Activated CD8-positive, alpha-beta memory T cell treated with anti-CD3 and anti-CD28 coated beads, Interleukin-2, amount 50 U/mL, for 24 hours (primary cell): ENCODE data around the gene GREB1.

Experiments used
- DNase-seq: peaks from one replicate; pipeline ENCODE4 v3.0.0-alpha.2; 2020; ENCODE audit errors: extremely low read depth

Gene GREB1, protein sequence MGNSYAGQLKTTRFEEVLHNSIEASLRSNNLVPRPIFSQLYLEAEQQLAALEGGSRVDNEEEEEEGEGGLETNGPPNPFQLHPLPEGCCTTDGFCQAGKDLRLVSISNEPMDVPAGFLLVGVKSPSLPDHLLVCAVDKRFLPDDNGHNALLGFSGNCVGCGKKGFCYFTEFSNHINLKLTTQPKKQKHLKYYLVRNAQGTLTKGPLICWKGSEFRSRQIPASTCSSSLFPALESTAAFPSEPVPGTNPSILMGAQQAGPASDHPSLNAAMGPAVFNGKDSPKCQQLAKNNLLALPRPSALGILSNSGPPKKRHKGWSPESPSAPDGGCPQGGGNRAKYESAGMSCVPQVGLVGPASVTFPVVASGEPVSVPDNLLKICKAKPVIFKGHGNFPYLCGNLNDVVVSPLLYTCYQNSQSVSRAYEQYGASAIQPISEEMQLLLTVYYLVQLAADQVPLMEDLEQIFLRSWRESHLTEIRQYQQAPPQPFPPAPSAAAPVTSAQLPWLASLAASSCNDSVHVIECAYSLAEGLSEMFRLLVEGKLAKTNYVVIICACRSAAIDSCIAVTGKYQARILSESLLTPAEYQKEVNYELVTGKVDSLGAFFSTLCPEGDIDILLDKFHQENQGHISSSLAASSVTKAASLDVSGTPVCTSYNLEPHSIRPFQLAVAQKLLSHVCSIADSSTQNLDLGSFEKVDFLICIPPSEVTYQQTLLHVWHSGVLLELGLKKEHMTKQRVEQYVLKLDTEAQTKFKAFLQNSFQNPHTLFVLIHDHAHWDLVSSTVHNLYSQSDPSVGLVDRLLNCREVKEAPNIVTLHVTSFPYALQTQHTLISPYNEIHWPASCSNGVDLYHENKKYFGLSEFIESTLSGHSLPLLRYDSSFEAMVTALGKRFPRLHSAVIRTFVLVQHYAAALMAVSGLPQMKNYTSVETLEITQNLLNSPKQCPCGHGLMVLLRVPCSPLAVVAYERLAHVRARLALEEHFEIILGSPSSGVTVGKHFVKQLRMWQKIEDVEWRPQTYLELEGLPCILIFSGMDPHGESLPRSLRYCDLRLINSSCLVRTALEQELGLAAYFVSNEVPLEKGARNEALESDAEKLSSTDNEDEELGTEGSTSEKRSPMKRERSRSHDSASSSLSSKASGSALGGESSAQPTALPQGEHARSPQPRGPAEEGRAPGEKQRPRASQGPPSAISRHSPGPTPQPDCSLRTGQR (N-terminal part only)

GRCh38 chr2:11533278-11534070 lies at the start of gene GREB1:
GREB1 (plus strand) TSS chr2:11534045; CDS start chr2:11556615, 22,570 bp downstream.
- DNase-seq, result no peak

DNA sequence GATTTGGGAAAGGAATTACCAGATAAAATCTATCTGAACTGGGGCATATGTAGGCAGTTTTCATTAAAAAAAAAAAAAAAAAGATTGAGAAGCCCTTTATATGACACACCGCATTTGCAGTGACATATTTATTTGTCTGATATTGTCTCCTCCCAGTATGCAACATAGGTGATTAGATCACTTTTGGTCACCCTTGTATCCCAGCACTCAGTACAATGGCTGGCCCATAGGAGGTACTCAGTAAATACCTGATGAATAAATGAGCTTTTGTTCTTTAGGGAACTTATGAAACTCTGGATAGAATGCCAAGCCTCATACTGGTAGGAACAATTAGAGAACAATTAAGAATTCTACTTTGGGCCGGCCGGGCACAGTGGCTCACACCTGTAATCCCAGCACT lies 45.0 kb upstream of the GREB1 start:
- no peak for DNase-seq

DNA sequence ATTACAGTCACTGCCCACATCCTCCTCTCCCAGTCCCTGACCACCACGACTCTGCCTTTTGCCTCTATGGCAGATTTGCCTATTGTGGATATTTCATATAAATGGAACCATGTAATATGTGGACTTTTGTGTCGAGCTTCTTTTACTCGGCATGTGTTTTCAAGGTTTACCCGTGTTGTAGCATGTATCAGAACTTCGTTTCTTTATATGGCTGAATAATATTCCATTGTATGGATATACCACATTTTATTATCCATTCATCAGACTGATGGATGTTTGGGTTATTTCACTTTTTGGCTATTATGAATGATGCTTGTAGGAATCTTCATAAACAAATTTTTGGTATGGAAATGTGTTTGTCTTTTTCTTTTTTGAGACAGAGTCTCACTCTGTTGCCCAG lies 43.7 kb upstream of the GREB1 start:
- DNase-seq, result no peak

- no peak for DNase-seq
These were observed 42.4 kb upstream of the GREB1 start for GRCh38 chr2:11491348-11491933.

- no peak for DNase-seq
These were observed 41.6 kb upstream of the GREB1 start for GRCh38 chr2:11492244-11492643.

GRCh38 chr2:11492720-11493119 lies 41.1 kb upstream of the GREB1 start:
- DNase-seq, result no peak

- DNase-seq, result no peak
These were observed 40.6 kb upstream of the GREB1 start for GRCh38 chr2:11493282-11493681.

DNA sequence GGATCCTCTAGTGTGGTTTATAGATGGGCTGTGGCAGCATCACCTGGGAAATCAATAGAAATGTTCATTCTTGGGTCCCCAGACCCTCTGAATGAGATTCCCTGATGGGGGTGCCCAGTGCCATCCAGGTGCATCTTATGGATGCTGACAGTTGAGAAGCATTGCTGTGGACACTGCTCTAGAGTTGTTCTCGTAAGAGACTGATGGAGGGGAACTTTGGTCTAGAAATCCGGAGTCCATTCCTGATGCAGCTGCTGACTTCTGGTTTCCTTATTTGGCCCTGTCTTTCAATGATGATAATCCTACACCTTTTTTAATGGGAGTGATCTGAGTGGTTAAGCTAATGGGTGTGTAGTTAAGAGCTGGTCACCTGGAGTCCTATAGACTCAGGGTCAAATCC lies 39.5 kb upstream of the GREB1 start:
- no peak for DNase-seq

DNA sequence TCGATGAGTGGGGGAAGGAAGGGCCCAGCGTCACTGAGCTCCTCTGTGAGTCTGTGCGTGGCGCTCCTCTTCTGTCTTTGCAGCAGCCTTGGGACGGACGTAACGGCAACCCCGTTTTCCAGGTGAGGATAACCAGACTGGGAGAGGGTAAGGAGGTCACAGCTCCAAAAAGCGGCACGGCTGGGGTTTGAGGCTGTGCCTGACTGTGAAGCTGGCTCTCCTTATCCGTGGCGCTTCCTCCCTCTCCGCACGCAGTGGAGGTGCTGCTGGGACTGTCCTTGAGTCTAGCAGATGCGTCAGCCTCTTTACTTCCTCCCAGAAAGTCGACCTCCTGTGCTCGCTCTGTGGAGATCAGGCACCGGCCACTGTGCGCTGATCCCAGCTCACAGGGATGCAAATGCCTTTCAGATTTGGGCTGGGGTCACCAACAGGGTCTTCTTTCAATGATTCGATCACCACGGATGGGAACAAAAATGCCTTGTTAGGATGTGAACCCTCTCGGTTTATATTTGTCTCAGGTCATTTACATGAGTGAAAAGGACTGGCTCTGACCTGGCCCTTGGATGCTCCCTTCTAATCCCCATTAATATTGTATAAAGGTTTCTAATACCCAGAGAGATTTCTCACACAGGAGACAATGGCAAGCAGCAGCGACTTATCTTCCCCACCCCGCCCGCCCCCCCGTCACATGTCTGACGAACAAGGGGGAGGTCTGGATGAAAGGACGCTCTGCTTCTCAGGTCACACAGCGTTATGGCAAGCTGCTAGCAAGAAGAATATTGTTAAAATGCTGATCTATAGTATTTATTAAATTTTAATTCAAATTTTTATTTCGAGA lies 37.8 kb upstream of the GREB1 start:
- no peak for DNase-seq

- DNase-seq, result no peak
These were observed 35.3 kb upstream of the GREB1 start for GRCh38 chr2:11498543-11499034.

DNA sequence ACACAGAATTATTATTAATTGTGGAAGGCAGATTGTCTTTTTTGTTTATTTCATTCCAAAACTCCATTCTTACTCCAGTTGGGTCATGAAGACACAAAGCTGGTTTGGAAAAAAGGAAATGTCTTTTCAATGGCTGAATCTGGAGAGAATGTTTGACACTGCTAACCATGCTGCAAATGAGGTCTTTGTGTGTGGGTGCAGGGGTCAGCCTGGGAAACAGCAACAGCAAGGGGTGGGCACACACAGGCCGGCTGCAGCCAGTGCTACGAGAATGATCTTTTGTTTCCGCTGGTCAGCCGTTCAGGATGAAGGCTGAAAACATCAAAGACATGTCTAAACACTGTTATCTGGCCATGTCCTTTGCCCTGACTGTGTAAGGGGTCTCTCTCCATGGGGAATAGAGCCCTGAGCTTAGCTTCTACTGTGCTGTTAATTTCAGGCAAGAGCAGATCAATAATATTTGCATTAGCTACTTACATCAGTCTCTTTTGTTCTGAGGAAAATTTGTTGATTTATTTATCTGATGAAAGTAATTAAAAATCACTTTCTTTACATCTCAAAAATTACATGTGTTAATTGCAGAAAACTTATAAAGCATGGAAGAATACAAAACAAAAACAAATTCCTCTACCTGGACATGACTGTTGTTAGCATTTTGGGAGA lies 34.6 kb upstream of the GREB1 start:
- DNase-seq, result no peak

DNA sequence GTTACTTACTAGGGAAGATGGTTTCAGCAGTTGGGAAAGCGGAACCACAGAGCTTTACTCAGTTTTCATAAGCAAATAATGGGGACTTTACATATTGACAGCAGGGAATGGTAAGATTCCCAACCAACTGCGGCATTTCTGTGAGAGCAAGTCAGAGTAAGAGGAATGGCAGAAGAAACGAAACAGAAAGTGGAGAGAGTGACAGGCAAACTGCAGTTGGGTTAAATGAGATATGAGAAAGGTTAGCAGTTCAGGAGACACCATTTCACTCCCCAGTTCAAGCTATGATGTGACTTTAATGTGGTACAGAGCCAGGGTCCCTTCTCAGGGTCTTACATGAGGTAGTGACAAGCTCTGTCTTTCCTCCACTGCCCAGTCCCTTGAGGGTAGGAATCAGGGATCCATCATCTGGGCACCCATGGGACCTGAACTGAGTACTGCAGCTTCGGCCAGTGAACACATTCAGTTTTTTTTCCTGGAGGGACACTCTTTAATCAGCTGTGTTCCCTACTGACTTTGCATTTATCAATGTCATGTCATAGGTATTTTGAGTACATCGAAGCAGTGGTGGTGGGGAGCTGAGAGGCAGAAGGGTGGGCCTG lies 33.0 kb upstream of the GREB1 start:
- DNase-seq, result no peak

GRCh38 chr2:11502740-11503292 lies 31.0 kb upstream of the GREB1 start:
- DNase-seq, result no peak

GRCh38 chr2:11503354-11503927 lies 30.4 kb upstream of the GREB1 start:
- DNase-seq, result no peak

DNA sequence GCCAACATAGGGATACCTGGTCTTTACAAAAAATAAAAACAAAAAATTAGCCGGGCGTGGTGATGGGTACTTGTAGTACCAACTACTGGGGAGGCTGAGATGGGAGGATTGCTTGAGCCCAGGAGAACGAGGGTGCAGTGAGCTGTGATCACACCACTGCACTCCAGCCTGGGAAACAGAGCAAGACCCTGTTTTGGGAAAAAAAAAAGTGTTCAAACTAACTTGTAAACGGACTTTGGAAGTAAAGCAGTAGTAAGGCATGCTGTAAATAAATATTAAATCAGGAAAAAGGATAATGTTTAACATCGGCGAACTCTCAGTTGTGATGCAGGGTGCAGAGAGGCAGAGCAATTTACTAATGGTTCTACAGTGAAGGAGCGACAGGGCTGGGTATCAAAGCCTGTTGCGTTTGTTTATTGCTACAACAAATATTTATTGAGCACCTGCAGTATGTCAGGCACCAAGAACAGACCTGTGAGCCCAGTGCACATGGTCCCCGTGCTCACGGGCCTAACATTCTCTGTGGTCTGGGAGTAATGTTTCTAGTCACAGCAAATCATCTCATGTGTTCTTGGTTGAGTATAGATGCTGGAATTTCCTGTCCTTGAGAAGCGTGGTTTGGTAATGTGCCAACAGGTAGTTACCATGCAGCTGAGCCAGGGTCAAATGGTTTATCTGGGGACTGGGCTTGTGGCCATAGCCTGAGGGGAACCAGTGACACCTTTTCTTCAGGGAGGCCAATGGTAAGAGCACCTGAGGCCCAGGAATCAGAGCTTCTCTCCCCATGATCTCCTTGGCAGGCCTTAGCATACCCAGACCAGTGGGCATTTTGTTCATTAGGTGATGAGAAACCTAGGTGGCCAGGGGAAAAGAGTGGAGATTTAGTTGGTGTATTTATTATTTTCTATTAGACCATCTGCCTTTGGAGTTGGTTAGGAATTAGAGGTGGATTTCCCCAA lies 27.9 kb upstream of the GREB1 start:
- no peak for DNase-seq

DNA sequence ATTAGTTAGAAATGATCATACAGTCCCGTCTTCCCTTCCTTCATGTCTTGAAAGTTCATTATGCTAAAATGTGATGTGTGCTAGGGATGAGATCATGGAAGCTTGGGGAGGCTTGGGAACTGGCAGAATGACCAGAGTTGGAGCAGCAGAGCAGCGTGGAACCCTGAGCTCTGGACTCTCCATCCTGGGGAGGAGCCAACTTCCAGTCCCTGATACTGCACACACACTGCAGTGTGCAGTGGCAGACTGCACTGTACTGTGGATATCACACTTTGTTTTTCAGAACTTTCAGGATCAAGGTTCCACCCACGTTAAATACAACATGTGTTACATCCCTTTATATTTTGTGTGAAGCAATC lies 27.3 kb upstream of the GREB1 start:
- DNase-seq, result no peak

- no peak for DNase-seq
These were observed 26.3 kb upstream of the GREB1 start for GRCh38 chr2:11507517-11507916.
